Forelimb muscle (tissue), 1 donor: Measurements from ENCODE around the gene ABHD3. TPM values are rescaled to one million over a fixed set of nuclear protein-coding genes. Genes with fewer than 3 reads are reported as not detected.
A peak's percentile ranks its signal among the peaks of the same experiment; 100 is the strongest.
"Not testable (repeated sequence)": the region's sequence is repeated elsewhere in the genome, so short reads cannot be mapped to it uniquely, and the experiment has no call there.

ENCODE experiments used
- DNase-seq: peaks from one replicate; pipeline ENCODE4 v3.0.0-alpha.2; 2013; ENCODE audit warnings: low read depth
- polyA plus RNA-seq: library from polyadenylated mRNA; unstranded; fragments of 120-200 nt; gene quantifications from one replicate; pipeline ENCODE4 v1.2.1, GENCODE V29; 2013; ENCODE audit not compliant: insufficient read length

Gene ABHD3, protein sequence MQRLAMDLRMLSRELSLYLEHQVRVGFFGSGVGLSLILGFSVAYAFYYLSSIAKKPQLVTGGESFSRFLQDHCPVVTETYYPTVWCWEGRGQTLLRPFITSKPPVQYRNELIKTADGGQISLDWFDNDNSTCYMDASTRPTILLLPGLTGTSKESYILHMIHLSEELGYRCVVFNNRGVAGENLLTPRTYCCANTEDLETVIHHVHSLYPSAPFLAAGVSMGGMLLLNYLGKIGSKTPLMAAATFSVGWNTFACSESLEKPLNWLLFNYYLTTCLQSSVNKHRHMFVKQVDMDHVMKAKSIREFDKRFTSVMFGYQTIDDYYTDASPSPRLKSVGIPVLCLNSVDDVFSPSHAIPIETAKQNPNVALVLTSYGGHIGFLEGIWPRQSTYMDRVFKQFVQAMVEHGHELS
- polyA plus RNA-seq, result 12.8 TPM

DNA sequence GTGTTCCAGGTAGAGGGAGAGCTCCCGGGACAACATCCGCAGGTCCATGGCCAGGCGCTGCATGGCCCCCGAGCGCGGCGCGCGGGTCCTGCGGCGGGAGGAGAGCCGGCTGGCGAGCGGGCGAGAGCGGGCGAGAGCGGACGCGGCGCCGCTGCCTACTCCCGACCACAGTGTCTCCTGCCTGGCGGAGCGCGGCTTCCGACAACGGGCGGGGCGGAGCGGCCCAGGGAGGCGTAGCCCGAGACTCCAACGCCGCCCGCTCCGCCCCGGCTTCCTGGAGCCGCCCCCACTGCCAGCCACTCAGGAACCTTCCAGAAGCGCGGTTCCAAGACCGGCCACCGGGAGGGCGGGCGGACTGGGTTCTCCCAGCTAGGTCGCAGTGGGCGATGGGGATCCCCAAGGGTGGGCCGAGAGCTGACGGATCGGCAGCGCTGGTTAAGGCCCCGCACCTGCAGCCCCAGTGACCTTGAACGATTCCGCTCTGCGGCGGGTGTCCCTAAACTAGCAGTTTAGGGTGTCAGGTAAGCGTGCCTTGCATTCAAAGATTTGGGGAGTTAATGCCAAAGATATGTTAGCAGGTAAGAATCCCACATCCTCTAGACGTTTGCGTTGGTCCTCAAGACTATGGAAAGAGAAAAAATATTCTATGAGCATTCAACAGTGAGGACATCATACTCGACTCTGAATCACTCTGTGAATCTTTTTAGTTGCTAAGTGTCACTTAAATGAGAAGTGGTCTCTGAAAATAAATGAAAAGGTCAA is at the start of gene ABHD3:
Gene ABHD3, minus strand, starts transcription at position 172 of the 762 bp plus-strand sequence. Its CDS starts 109 bp downstream, at position 63.
- DNase-seq, result peak; percentile 53

DNA sequence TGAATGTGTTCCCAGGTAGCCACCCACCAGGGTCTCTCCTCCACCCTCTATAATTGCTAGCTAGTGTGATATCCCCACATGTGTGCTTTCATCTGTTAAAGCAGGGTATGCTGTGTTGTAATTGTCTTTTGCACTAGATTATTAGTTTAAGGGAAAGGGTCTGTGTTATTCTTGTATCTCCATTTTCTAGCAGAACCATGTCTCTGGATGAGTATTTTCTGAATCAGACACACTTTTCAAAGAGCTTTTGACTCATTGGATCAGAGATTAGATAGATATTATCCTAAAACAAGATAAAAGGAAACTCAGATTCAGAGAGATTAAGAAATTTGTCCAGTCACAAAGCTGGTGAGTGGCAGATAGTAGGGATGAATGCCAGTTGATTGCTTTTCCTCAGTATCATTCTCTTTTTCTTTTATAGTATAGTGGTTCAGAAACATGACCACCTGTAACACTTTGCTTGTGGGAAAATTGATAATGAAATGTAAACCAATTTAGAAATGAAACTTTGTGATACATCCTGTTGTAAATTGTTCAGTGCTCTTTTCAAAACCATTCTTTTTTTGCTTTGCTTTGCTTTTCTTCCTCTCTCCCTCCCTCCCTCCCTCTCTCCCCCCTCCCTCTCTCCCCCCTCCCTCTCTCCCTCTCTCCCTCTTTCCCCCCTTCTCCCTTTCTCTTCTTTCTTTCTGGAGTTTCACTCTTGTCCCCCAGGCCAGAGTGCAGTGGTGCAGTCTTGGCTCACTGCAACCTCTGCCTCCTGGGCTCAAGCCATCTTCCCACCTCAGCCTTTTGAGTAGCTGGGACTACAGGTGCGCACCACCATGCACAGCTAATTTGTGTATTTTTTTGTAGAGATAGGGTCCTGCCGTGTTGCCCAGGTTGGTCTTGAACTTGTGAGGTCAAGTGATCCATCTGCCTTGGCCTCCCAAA is 43.5 kb upstream of the ABHD3 start:
- DNase-seq, result no peak

DNA sequence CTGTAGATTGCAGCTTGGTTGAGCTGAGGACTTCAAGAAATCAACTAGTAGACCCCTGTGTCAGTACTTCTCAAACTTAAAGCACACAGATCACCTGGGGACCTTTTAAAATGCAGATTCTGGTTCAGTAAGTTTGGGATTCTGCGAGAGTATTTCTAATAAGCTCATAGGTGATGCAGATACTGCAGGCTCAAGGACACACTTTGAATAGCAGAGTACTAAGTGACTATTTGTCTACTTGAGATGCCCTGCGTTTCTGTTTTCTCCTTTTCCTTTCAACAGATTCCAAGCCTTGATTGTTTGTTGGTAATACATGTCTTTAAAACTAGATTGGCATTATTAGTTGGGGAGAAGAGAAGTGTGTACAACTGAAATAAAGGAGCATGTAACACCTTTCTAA is 42.7 kb upstream of the ABHD3 start:
- no peak for DNase-seq

DNA sequence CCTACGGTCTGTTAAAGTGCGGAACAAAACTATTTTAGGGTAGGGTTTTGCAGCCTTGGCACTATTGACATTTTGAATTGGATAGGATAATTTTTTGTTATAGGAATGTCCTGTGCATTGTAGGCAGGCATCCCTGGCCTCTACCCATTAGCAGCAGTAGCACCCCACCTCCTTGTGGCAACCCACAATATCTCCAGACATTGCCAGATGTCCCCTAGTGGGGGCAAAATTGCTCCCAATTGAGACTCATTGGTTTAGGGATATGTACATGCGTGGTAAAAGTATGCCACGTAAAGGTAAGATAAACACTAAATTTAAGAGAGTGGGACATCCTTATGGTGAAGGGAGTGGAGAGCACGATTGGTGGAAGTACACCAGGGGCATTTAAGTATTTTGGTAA is 40.7 kb upstream of the ABHD3 start:
- no peak for DNase-seq

DNA sequence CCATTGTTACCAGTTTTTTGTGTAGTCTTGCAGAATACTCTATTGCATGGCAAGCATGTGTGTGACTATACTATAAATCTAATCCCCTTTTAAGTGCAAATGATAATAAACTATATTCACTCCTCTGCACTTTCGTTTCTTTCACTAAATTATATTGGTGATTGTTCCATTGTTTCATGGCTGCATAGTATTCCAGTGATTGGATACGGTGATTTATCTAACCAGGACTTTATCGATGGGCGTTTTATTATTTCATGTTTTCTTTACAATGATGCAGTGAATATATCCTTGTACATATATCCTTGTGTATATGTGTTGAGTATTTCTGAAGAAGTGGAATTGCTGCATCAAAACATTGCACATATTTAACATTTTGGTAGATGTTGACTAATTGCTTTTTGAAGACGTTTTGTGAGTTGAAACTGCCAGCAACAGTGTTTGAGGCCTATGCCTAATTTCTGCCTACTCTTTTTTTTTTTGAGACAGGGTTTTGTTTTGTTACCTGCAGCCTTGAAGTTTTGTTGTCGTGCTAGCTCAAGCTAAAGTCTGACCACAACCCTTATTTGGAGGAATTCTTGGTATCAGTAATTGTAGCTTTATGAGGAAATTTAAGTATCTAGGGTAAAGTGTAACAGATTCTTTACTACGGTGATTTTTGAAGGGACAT is 38.7 kb upstream of the ABHD3 start:
- no peak for DNase-seq

- no peak for DNase-seq
Measured at GRCh38 chr18:21742315-21742687, 37.7 kb upstream of the ABHD3 start.

DNA sequence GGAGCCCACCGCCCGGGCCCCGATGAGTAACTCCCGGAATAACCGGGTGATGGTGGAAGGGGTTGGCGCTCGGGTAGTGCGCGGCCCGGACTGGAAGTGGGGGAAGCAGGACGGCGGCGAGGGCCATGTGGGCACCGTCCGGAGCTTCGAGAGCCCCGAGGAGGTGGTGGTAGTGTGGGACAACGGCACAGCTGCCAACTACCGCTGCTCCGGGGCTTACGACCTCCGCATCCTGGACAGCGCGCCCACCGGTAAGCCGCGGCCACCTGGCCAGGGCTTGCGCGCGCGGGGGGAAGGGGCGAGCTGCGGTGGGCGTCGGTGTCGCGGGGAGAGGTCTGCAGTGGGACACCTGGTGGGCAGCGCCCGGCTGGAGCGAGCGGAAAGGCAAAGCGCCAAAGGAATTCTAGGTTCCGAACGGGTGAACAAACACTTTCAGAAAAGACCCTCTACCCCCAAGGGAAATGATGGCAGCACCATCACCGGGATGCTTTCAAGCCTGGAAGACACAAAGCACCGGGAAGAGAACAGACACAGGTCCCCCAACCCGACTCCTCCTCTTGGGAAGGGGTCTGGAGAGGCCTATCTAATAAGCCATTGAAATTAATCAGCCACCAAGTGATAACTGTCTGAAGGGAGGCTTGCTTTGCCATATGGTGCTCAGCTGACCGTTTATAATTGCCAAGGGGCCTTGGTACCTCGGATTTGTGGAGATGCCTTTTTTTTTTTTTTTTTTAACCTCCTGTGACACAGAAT is 37.2 kb upstream of the ABHD3 start:
- no peak for DNase-seq

DNA sequence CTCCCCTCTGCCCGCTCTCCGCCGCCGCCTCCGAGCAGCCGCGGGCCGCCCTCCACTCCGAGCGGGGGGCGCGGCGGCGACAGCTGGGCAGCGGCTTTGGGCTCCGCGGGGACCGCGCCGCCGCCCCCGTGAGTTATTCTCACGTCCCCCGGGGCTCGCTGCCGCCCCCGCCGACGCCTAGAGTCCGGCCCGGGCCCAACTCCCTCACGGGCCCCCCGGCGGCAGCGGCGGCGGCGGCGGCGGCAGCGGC is 36.7 kb upstream of the ABHD3 start:
- no peak for DNase-seq

- DNase-seq, result peak; percentile 94
Measured at GRCh38 chr18:21740538-21741311, 36.2 kb upstream of the ABHD3 start, which contains the start of gene MIB1. Gene MIB1, plus strand, starts transcription at chr18:21740792. Its CDS starts 792 bp downstream, at chr18:21741584.

GRCh38 chr18:21739604-21740537 is 35.3 kb upstream of the ABHD3 start:
- DNase-seq, result no peak

DNA sequence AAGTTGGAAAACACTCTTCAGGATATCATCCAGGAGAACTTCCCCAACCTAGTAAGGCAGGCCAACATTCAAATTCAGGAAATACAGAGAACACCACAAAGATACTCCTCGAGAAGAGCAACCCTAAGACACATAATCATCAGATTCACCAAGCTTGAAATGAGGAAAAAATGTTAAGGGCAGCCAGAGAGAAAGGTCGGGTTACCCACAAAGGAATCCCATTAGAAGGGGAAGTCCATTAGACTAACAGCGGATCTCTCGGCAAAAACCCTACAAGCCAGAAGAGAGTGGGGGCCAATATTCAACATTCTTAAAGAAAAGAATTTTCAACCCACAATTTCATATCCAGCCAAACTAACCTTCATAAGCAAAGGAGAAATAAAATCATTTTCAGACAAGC is 32.4 kb upstream of the ABHD3 start:
- not testable (repeated sequence) for DNase-seq

DNA sequence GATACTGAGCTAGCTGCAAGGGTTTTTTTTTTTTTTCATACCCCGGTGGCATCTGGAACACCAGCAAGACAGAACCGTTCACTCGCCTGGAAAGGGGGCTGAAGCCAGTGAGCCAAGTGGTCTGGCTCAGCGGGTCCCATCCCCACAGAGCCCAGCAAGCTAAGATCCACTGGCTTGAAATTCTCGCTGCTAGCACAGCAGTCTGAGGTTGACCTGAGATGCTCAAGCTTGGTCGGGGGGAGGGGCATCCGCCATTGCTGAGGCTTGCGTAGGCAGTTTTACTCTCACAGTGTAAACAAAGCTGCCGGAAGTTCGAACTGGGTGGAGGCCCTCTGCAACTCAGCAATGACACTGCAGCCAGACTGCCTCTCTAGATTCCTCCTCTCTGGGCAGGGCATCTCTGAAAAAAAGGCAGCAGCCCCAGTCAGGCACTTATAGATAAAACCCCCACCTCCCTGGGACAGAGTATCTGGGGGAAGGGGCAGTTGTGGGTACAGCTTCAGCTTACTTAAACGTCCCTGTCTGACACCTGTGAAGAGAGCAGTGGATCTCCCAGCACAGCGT is 31.0 kb upstream of the ABHD3 start:
- no peak for DNase-seq

DNA sequence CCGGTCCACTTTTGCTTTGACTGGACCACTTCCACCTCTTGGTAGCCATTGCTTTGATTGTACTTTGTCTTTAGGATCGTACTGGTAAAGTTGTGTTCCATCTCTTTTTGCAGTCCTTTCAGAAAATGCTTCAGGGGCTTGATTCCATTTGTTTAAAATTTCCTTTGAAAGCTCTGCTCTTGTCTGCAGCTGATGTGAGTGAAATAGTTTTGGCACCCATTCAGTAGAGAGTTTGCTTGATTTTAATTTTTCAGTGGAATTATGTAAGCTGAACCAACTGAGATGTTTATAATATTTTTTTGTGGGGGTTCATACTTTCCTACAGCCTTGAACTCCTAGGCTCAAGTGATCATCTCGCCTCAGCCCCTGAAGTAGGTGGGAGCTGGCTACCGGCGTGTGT is 28.4 kb upstream of the ABHD3 start:
- DNase-seq, result no peak

- no peak for DNase-seq
Measured at GRCh38 chr18:21727702-21728101, 23.1 kb upstream of the ABHD3 start.

- no peak for DNase-seq
Measured at GRCh38 chr18:21725201-21725600, 20.6 kb upstream of the ABHD3 start.

DNA sequence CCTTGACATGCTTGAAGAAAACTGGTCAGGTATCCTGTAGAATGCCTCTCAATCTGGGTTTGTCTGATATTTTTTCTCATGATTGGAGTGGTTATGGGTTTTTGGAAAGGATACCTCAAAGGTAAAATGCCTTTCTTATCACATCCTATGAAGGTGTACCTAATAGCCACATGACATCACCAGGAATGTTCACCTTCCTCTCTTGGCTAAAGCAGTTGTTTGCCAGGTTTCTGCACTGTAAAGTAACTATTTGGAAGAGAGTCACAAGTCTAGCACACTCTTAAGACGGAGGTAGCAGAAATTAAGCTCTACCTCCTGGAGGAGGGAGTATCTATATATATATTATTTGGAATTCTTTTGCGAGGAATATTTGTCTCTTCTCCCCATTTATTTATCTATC is 18.1 kb upstream of the ABHD3 start:
- no peak for DNase-seq

DNA sequence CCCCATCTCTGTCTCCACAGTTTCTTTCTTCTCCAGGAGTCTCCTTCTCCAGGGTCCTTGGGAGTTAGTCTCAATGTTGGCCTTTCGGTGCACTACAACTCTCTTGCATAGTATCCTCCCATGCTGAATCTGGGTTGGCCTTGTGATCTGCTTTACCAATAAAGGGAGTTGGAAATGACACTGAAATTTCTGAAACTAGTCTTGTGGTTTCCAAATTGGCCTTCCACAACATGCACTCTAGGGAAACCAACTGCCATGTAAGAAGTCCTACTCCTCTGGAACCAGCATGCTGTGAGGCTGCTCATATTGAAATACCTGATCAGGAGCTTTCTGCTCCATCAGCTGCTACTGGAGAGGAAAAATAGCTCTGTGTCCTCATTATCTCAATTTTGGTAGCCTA is 9.9 kb upstream of the ABHD3 start:
- DNase-seq, result no peak

GRCh38 chr18:21707130-21707529 is 2.6 kb upstream of the ABHD3 start:
- not testable (repeated sequence) for DNase-seq
